Epithelial cell of esophagus (primary cell): ENCODE results near the gene IGF1R.

ENCODE experiments used
- DNase-seq: peaks from one replicate; pipeline ENCODE4 v3.0.0; 2010; ENCODE audit warnings: low read depth
- H3K4me3 ChIP-seq: 2 replicates; pipeline ENCODE4 v1.5.1; 2011; ENCODE audit warnings: mild to moderate bottlenecking, low read length, control low read depth
- CTCF ChIP-seq: IDR thresholded peaks from 2 replicates; pipeline ENCODE4 v1.5.1; 2011; ENCODE audit warnings: low read depth, mild to moderate bottlenecking, low read length, control low read depth, inconsistent platforms; ENCODE audit not compliant: insufficient read depth; ENCODE audit errors: missing control alignments

Gene IGF1R

DNA sequence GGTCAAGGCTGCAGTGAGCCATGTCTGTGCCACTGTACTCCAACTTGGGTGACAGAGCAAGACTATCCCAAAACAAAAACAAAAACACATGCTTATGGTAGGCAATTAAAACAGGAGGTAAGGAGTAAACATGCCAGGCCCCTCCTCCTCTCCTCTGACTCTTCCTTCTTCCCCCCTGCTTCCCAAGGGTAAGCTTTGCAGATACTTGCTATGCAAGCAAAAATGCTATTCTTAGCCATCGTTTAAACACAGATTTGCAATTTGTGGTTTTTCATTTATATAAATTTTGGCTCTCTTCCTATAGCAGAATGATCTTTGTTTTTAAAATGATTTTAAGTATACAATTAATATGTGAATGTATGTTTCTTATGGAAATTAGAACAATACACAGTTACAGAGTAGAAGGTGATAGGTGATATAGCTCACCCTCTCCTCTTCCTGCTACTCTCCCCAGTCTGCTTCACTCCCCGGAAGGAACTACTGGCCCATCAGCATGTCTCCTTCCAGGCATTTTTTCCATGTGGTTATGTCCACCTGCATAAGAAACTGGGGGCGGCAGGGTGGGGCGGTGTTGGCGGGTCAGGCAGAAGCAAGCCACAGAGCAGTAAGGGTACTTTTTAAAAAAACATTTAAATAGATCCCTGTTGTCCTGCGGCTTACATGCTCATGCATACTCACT is 42.1 kb downstream of the IGF1R start:
- DNase-seq, result no peak
- TF ChIP-seq CTCF, result no peak
- no peak overlapping the region for H3K4me3 ChIP-seq

- DNase-seq, result no peak
- TF ChIP-seq CTCF, result no peak
Measured at GRCh38 chr15:98692213-98692612, 43.9 kb downstream of the IGF1R start.

GRCh38 chr15:98694161-98694560 is 45.8 kb downstream of the IGF1R start:
- no peak for DNase-seq
- H3K4me3 ChIP-seq, result no peak overlapping the region
- no peak for TF ChIP-seq CTCF

More at GRCh38 chr15:98692213-98692612, 43.9 kb downstream of the IGF1R start:
- H3K4me3 ChIP-seq, result no peak overlapping the region

DNA sequence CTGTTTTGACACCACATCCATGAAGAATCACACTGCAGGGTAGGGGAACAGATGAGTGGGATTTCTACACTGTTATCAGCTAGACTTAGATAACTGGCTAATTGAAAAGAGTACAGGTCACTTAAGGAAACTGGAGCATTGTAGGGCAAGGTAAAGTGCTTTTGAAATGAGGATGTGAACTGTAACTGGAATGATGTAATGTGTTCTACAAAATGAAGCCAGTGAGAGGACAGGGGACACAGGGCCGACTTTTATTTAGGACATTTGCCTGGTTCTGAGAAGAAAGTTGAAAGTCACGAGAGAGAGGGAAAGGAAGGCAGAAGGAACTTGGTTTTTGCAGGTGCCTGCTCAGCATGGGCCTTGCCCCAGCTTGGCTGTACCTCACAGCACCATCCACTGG is 50.5 kb downstream of the IGF1R start:
- DNase-seq, result no peak
- TF ChIP-seq CTCF, result no peak
- H3K4me3 ChIP-seq, result no peak overlapping the region

DNA sequence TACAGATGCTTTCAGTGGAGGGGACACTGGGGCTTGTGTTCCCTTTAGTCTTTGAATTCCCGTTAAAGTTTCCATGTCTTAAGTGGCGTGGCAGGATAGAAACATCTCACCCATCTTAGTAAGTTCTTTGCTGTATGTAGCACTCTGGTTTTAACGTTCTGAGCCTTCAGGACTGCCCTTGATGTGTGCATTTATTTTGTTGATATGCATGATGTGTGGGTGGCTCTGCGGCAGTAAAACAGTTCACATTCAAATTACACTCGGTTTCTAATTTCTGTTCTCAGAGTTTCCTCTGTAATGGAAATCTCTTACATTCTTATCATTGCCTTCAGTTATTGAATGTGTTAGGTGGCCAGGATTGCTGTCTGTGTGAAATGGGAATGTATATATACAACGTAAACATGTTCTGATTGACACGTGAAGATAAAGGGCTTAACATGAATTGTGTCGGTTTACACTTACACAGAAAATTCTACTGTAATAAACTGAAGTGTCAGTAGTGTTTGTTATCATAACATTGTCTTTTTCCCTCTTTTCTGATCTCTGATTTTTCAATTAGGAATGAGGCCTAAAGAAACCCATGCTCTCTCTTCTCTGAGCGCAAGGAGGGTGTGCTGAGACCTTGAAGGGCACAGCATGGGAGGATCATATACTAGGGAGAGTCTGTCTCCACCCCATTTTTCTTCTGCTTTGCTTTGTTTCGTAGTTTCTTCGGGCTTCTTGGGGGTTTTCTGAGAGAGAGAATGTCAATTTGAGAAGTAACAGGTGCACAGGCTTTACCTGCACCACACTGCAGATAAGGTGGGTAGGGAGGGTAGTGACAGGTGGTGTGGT is 51.5 kb downstream of the IGF1R start:
- no peak for DNase-seq
- TF ChIP-seq CTCF, result no peak
- no peak overlapping the region for H3K4me3 ChIP-seq

DNA sequence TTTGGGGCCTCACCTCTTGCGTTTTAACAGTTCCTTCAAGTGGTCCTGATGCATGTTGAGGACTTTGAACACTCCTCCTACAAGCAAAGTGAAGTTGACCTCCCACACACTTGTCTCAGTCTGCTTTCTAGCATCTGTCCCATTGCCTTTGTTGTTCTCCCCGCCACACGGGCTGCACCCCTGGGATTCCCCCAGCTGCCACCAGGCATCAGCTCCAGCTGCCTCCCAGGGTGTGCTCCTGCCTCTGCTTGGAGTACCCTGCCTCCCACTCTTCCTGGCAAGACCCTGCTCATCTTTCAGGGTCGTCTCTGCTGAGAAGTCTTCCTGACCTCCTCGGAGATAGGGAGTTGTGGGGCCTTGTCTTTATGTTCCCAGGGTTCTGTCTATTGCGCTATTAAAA is 52.2 kb downstream of the IGF1R start:
- TF ChIP-seq CTCF, result no peak
- no peak for DNase-seq
- H3K4me3 ChIP-seq, result no peak overlapping the region

DNA sequence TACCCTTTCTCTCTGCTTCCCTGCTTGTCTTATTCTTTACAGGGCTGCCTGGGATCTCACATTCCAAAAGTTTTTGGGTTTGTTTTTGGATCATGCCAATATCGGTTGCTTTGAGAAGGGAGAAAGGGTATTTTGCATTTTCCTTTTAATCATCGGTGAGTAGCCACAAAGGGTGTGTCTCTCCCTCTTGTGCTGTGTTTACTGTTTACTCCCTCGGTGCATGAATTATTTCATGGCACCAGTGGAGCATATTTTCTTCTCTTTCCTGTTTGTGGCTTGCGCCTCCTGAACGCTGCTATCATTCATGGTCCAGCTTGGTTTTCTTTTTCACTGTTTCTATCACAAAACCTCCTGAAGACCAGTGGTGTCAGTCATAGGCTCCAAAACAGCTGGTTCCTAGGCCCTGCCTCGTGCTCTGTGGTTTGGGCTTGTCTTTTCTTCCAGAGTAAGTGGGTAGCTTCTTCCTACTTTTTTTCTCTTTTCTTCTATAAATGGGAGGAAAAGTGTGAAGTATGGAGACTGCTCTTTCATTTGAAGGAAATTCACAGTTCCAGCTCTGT is 54.9 kb downstream of the IGF1R start:
- no peak for DNase-seq
- no peak overlapping the region for H3K4me3 ChIP-seq
- no peak for TF ChIP-seq CTCF
